ENCODE data around the gene NDUFB5.

The NDUFB5 gene

GRCh38 chr3:179604321-179605078, at the start of gene NDUFB5, which contains the start of gene MRPL47:
Gene NDUFB5, plus strand, starts transcription at chr3:179604794. Its CDS starts 22 bp downstream, at chr3:179604816.
Gene MRPL47, minus strand, starts transcription at chr3:179604638. Its CDS starts 14 bp downstream, at chr3:179604624.
- peak; percentile 69 to 98 (median 92) for DNase-seq

GRCh38 chr3:179558742-179559364, 45.7 kb upstream of the NDUFB5 start:
- peak in 46 of 56 donors; percentile 1 to 81 (median 36) for DNase-seq

GRCh38 chr3:179560791-179561190, 43.8 kb upstream of the NDUFB5 start:
- no peak for DNase-seq

GRCh38 chr3:179562591-179563270, 41.9 kb upstream of the NDUFB5 start, which contains the start of gene ACTL6A:
Gene ACTL6A, plus strand, starts transcription at chr3:179562926. Its CDS starts 167 bp downstream, at chr3:179563093.
- DNase-seq, result peak; percentile 85 to 100 (median 99)

- DNase-seq, result peak in 32 of 56 donors; percentile 13 to 60 (median 34)
Measured at GRCh38 chr3:179563271-179563783, 41.3 kb upstream of the NDUFB5 start.

GRCh38 chr3:179565496-179565895, 39.1 kb upstream of the NDUFB5 start:
- DNase-seq, result no peak

- no peak for DNase-seq
Measured at GRCh38 chr3:179580992-179581391, 23.6 kb upstream of the NDUFB5 start.

- DNase-seq, result no peak
Measured at GRCh38 chr3:179589143-179589542, 15.5 kb upstream of the NDUFB5 start.

GRCh38 chr3:179590669-179591068, 13.9 kb upstream of the NDUFB5 start:
- DNase-seq, result no peak

GRCh38 chr3:179591313-179591712, 13.3 kb upstream of the NDUFB5 start:
- no peak for DNase-seq

GRCh38 chr3:179599531-179599930, 5.1 kb upstream of the NDUFB5 start:
- no peak for DNase-seq

GRCh38 chr3:179603321-179603720, 1.3 kb upstream of the NDUFB5 start:
- no peak for DNase-seq

- no peak for DNase-seq
Measured at GRCh38 chr3:179603831-179604230, 763 bp upstream of the NDUFB5 start.

- no peak for DNase-seq
Measured at GRCh38 chr3:179606534-179607085, 2.0 kb downstream of the NDUFB5 start.

GRCh38 chr3:179608931-179609720, 4.5 kb downstream of the NDUFB5 start:
- DNase-seq, result no peak

GRCh38 chr3:179610066-179610465, 5.5 kb downstream of the NDUFB5 start:
- DNase-seq, result no peak

GRCh38 chr3:179613807-179614206, 9.2 kb downstream of the NDUFB5 start:
- DNase-seq, result no peak

- no peak for DNase-seq
Measured at GRCh38 chr3:179615458-179616173, 11.0 kb downstream of the NDUFB5 start.

GRCh38 chr3:179622023-179622422, 17.4 kb downstream of the NDUFB5 start:
- no peak for DNase-seq

GRCh38 chr3:179624451-179624850, 19.9 kb downstream of the NDUFB5 start:
- no peak for DNase-seq

Measured in nucleus accumbens (tissue), 56 donors.